Measurements from ENCODE around the gene NUMB.

NUMB gene

DNA sequence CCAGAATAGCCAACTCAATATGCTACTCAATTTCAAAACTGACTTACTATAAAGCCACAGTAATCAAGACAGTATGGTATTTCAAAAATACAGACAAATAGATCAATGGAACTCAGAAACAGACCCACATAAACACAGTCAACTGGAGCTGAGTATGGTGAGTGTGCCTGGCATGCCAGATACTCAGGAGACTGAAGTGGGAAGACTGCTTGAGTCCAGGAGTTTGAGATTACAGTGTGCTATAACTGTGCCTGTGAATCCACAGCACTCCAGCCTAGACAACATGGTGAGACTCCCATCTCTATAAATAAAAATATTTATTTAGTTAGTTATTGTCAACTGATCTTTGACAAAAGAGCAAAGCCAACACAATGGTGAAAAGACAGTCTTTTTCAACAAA lies 81.8 kb downstream of the NUMB start:
- TF ChIP-seq SIN3A (IDR thresholded peaks at IDR 0.05; ENCODE audit: borderline replicate concordance, insufficient read depth, low read length) (no peak), TAF1 (IDR thresholded peaks at IDR 0.05; ENCODE audit: borderline replicate concordance, insufficient read depth, low read length) (no peak), FOXP2 (optimal IDR thresholded peaks at IDR 0.05; ENCODE audit: borderline replicate concordance, extremely low read depth, extremely low read length, insufficient read depth) (no peak)
- TF ChIP-seq, protein P1, sequence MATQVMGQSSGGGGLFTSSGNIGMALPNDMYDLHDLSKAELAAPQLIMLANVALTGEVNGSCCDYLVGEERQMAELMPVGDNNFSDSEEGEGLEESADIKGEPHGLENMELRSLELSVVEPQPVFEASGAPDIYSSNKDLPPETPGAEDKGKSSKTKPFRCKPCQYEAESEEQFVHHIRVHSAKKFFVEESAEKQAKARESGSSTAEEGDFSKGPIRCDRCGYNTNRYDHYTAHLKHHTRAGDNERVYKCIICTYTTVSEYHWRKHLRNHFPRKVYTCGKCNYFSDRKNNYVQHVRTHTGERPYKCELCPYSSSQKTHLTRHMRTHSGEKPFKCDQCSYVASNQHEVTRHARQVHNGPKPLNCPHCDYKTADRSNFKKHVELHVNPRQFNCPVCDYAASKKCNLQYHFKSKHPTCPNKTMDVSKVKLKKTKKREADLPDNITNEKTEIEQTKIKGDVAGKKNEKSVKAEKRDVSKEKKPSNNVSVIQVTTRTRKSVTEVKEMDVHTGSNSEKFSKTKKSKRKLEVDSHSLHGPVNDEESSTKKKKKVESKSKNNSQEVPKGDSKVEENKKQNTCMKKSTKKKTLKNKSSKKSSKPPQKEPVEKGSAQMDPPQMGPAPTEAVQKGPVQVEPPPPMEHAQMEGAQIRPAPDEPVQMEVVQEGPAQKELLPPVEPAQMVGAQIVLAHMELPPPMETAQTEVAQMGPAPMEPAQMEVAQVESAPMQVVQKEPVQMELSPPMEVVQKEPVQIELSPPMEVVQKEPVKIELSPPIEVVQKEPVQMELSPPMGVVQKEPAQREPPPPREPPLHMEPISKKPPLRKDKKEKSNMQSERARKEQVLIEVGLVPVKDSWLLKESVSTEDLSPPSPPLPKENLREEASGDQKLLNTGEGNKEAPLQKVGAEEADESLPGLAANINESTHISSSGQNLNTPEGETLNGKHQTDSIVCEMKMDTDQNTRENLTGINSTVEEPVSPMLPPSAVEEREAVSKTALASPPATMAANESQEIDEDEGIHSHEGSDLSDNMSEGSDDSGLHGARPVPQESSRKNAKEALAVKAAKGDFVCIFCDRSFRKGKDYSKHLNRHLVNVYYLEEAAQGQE (IDR thresholded peaks at IDR 0.05; ENCODE audit: insufficient read depth in 1 of 2, low read depth in 2 of 2, low read length in 2 of 2), result no peak

DNA sequence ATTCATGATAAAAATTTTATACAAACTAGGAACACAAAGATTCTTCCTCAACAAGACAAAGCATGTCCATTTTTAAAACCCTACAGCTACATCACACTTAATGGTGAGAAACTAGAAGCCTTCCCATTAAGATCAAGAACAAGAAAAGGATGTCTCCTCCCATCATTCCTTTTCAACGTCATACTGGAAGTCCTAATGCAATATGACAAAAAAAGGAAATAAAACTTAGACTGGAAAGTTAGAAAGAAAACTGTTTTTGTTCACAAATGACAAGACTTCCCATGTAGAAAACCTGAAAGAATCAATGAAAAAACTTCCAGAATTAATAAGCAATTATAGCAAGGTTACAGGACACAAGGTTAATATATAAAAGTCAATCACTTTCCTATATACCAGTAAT lies 82.5 kb downstream of the NUMB start:
- TF ChIP-seq SIN3A (IDR thresholded peaks at IDR 0.05; ENCODE audit: borderline replicate concordance, insufficient read depth, low read length), result no peak
- no peak for TF ChIP-seq POLR2AphosphoS5 (IDR thresholded peaks at IDR 0.05; ENCODE audit: low read depth, low read length)
- no peak for TF ChIP-seq FOXP2 (optimal IDR thresholded peaks at IDR 0.05; ENCODE audit: borderline replicate concordance, extremely low read depth, extremely low read length, insufficient read depth)
- TF ChIP-seq TAF1 (IDR thresholded peaks at IDR 0.05; ENCODE audit: borderline replicate concordance, insufficient read depth, low read length), result no peak
- TF ChIP-seq, protein P1 (IDR thresholded peaks at IDR 0.05; ENCODE audit: insufficient read depth in 1 of 2, low read depth in 2 of 2, low read length in 2 of 2), result no peak

DNA sequence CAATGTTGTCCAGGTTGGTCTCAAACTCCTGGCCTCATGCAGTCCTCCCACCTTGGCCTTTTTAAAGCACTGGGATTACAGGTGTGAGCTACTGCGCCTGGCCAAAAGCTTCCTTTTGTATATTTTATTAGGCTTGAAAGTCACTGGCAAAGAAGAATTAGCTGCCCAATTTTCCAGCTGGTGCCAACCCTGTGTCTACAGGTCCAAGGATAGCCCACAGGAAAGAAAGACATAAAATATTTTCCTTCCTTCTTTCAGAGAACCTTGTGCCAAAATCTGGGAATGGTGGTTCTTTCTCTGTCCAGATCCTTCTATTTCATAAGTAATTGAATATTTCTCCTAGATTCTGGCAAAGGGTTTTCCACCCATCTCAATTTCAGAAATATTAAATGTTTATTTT lies 84.1 kb downstream of the NUMB start:
- no peak for TF ChIP-seq TAF1 (IDR thresholded peaks at IDR 0.05; ENCODE audit: borderline replicate concordance, insufficient read depth, low read length)
- TF ChIP-seq FOXP2 (optimal IDR thresholded peaks at IDR 0.05; ENCODE audit: borderline replicate concordance, extremely low read depth, extremely low read length, insufficient read depth), result no peak
- no peak for TF ChIP-seq POLR2AphosphoS5 (IDR thresholded peaks at IDR 0.05; ENCODE audit: low read depth, low read length)
- TF ChIP-seq, protein P1 (IDR thresholded peaks at IDR 0.05; ENCODE audit: insufficient read depth in 1 of 2, low read depth in 2 of 2, low read length in 2 of 2), result no peak
- TF ChIP-seq SIN3A (IDR thresholded peaks at IDR 0.05; ENCODE audit: borderline replicate concordance, insufficient read depth, low read length), result no peak

DNA sequence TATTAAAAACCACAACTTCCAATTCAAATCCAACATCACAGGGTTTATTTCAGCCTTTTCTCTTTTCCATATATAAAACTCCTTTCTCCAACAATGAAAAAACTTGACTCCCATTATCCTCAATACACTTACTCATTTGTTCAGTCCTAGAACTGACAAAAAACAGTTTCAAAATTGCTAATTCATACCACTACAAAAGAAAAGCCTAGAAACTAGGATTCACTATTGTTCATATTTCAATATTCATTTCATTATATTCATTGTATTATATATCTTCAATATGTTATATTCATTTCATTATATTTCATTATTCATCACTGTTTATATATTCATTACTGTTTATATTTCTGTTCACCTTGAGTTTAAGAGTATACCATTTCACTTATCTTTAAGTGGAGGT lies 85.8 kb downstream of the NUMB start:
- TF ChIP-seq SIN3A (IDR thresholded peaks at IDR 0.05; ENCODE audit: borderline replicate concordance, insufficient read depth, low read length) (no peak), POLR2AphosphoS5 (IDR thresholded peaks at IDR 0.05; ENCODE audit: low read depth, low read length) (no peak)

DNA sequence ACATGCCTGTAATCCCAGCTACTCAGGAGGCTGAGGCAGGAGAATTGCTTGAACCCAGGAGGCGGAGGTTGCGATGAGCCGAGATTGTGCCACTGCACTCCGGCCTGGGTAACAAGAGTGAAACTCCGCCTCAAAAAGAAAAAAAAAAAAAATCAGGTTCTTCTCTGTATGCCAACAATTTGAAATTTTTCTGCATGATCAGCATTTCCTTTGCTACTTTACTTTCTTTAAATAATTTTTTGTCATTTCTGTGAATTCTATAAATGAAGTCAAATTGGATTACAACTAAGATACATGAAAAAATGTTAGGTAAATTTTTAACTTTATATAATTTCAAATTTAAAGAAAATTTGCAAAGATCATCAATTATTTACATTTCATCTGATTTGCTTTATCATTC lies 87.8 kb downstream of the NUMB start:
- TF ChIP-seq TAF1 (IDR thresholded peaks at IDR 0.05; ENCODE audit: borderline replicate concordance, insufficient read depth, low read length) (no peak), SIN3A (IDR thresholded peaks at IDR 0.05; ENCODE audit: borderline replicate concordance, insufficient read depth, low read length) (no peak), POLR2AphosphoS5 (IDR thresholded peaks at IDR 0.05; ENCODE audit: low read depth, low read length) (no peak), FOXP2 (optimal IDR thresholded peaks at IDR 0.05; ENCODE audit: borderline replicate concordance, extremely low read depth, extremely low read length, insufficient read depth) (no peak)

DNA sequence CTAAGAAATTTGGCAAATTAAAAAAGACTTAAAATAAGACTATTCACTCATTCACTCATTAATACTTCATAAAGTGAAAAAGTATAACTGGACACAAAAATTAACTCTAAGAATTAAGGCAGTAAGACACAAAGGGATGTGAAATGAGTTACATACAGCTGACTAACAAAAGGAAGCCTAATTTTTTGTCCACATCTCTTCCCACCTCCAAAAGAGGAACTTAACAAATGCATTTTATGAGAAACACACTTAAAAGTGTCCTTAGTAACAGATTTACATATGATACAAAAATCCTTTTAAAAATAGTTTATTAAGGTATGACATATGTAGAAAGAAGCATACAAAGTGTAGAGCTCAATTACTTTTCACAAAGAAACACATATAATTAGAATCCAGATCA lies 88.9 kb downstream of the NUMB start:
- TF ChIP-seq TAF1 (IDR thresholded peaks at IDR 0.05; ENCODE audit: borderline replicate concordance, insufficient read depth, low read length), result no peak
- TF ChIP-seq SIN3A (IDR thresholded peaks at IDR 0.05; ENCODE audit: borderline replicate concordance, insufficient read depth, low read length), result no peak
- TF ChIP-seq, protein P1 (IDR thresholded peaks at IDR 0.05; ENCODE audit: insufficient read depth in 1 of 2, low read depth in 2 of 2, low read length in 2 of 2), result no peak
- no peak for TF ChIP-seq POLR2AphosphoS5 (IDR thresholded peaks at IDR 0.05; ENCODE audit: low read depth, low read length)

All from PFSK-1 (cell line).